ENCODE results near the gene ARID1B.

The ARID1B gene

DNA sequence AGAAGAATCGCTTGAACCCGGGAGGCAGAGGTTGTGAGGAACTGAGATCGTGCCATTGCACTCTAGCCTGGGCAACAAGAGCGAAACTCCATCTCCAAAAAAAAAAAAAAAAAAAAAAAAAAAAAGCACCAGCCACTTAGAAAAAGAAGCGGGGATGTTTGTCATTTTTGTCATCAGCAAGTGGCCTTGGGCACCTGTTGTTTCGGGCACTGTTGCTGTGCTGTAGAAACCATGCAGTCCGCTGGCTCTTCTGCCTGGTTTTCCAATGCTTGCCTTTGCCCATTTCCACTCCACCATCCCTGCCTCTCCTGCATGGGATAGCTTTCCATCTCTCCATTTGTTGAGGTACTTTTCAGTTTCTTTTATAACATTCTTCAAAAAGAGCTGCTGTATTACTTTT lies 129.3 kb downstream of the ARID1B start:
- no peak for DNase-seq (ENCODE audit: low read depth)

DNA sequence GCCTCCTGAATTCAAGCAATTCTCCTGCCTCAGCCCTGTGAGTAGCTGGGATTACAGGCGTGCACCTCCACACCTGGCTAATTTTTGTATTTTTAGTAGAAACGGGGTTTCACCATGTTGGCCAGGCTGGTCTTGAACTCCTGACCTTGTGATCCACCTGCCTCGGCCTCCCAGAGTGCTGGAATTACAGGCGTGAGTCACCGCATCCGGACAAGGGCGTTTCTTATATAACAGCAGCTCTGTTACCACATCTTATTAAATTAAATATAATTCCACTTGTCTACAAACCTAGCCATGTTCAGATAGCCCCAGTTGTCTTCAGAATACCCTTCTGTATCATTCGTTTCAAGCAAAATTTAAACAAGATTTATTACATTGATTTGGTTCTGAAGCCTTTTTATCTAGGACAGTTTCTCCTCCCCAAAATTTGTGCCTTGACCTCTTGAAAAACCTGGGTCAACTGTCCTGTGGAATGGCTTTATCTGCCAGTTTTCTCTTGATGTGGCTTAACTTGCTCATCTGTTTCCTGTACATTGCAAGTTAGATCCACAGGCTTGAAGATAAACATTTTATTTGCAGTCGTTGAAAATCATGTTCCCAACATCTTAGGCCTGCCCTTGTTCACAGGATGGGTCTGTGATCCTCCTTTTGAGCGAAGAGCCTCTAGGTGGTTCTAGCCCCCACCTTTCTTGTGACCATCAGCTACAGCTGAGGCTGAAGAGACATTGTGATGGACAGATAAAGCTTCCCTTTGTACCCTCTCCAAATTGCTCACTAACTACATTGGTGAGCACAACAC lies 132.2 kb downstream of the ARID1B start:
- DNase-seq (ENCODE audit: low read depth), result no peak

DNA sequence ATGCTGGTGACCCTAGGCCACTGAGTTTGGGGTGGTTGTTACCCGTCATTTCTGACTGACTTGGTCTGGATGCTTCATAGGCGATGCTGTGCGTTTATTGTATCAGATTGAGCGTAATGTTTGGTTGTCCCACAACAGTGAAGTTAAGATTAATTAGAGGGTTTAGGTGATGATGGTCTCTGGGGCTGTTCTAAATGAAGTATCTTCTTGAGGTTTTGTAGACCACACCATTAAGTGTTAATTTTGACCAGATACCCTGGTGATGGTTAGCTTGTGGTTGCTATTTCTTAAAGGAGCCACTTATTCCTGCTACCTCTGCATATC lies 132.8 kb downstream of the ARID1B start:
- no peak for DNase-seq (ENCODE audit: low read depth)

DNA sequence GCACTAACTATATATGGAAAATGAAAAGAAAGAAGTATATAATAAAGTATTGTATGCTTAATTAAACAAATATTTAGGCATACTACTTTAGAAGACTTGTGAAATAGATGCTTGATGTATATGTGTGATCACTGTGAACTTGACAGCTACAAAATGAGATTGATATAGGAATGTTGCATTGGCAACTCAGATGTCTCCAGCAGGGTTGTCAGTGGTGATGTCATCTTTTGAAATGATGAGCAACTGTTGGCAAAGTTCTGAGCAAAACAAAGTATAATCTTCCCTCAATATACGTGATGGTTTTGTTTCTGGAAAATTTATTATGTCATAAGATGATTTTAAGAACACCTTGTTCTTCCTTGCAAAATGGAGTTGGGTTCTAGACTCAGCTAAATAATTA lies 133.8 kb downstream of the ARID1B start:
- DNase-seq (ENCODE audit: low read depth), result no peak

DNA sequence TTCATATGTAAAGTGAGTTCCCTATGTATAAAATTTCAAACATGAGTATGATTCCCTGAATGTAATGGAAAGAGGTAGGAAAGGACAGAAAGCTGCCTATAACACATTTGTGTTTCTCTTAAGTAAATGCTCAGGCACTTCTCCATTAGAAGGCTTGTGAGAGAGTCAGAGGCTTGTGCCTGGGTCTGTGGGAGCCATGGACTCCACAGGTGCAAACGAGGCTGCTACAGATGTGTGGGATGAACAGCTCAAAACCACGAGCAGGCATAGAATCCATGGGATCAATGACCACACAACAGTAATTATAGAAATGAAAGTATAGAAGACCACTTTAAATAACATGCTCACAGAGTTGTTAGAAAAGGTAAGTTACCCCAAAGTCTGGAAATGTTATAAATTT lies 134.4 kb downstream of the ARID1B start:
- no peak for DNase-seq (ENCODE audit: low read depth)

- DNase-seq (ENCODE audit: low read depth), result no peak
Measured at GRCh38 chr6:156912431-156912830, 135.3 kb downstream of the ARID1B start.

- no peak for DNase-seq (ENCODE audit: low read depth)
Measured at GRCh38 chr6:156914181-156914580, 137.0 kb downstream of the ARID1B start.

GRCh38 chr6:156916130-156916801 lies 139.1 kb downstream of the ARID1B start:
- DNase-seq (ENCODE audit: low read depth), result no peak

DNA sequence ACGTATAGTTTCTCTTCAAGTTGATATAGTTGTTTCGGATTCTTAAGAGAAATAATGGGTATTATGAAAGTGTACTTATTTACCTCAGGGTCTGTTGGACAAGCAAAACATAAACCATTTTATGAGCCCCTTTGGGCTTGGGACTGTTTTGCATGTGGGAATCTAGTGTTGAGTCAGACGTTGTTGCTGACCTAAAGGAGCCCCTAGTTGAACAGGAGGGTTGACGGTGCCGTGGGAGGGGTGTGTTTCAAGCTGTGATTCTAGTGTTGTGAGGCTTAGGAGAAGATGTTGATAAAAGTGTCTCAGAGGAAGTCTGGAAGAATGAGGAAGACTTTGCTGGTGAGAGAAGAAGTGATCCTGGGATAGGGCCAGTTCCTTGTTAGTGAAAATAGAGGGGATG lies 140.0 kb downstream of the ARID1B start:
- DNase-seq (ENCODE audit: low read depth), result no peak

- no peak for DNase-seq (ENCODE audit: low read depth)
Measured at GRCh38 chr6:156918647-156919046, 141.5 kb downstream of the ARID1B start.

GRCh38 chr6:156919370-156919769 lies 142.2 kb downstream of the ARID1B start:
- no peak for DNase-seq (ENCODE audit: low read depth)

GRCh38 chr6:156919814-156920369 lies 142.7 kb downstream of the ARID1B start:
- DNase-seq (ENCODE audit: low read depth), result no peak

DNA sequence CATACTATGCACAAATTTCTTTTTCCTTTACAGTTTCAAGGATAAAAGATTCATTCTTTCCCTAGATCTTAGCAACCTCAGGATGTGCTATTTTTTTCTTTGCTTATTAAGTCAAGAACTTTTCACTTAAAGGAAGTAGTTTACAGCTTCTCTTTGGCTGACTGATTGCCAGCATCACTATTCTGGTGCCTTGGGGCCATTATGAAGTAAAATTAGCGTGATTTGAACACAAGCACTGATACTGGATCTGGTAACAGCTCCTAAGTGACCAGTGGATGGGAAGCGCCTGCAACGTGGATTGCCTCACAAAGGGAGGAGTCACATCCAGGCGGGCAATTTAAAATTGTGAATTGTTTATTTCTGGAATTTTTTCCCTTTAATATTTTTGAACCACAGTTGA lies 147.1 kb downstream of the ARID1B start:
- no peak for DNase-seq (ENCODE audit: low read depth)

DNA sequence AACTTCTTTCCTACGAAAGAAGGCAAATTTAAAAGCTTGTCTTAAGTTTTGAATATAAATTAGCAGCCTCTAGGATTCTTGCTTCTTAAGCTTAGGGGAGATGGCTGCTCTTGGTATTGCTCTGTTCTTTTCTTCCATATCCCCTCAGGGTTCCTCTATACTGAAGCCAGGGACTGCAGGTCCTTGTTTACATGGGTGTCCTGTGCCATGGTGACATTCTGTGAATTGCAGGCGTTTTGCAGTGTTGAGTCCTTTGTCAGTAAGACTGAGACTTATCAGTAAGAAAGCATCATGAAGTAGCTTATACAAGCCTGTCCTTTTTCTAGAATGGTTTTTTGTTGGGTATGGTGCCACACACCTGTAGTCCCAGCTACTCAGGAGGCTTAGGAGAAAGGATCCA lies 147.8 kb downstream of the ARID1B start:
- no peak for DNase-seq (ENCODE audit: low read depth)

- no peak for DNase-seq (ENCODE audit: low read depth)
Measured at GRCh38 chr6:156925718-156926607, 148.8 kb downstream of the ARID1B start.

- DNase-seq (ENCODE audit: low read depth), result no peak
Measured at GRCh38 chr6:156928126-156928525, 150.9 kb downstream of the ARID1B start.

DNA sequence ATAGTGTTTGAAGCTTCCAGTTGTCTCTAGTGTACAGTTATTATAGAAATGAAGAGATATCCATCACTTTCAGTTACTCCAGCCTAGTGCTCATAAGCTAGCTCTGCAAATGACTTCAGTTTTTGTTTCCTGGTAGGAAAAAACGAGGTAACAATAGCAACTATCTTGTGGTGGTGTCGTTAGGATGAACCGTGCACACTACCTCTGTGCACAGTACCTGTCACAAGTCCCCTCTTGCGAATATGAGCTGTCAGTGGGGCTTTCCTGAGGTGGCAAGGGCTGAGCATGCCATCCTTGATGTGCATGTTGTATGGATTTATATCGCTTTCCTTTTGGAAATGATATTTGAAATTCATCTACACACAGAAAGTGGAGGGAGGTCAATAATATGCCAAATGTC lies 151.8 kb downstream of the ARID1B start:
- no peak for DNase-seq (ENCODE audit: low read depth)

- no peak for DNase-seq (ENCODE audit: low read depth)
Measured at GRCh38 chr6:156931283-156931682, 154.1 kb downstream of the ARID1B start.

DNA sequence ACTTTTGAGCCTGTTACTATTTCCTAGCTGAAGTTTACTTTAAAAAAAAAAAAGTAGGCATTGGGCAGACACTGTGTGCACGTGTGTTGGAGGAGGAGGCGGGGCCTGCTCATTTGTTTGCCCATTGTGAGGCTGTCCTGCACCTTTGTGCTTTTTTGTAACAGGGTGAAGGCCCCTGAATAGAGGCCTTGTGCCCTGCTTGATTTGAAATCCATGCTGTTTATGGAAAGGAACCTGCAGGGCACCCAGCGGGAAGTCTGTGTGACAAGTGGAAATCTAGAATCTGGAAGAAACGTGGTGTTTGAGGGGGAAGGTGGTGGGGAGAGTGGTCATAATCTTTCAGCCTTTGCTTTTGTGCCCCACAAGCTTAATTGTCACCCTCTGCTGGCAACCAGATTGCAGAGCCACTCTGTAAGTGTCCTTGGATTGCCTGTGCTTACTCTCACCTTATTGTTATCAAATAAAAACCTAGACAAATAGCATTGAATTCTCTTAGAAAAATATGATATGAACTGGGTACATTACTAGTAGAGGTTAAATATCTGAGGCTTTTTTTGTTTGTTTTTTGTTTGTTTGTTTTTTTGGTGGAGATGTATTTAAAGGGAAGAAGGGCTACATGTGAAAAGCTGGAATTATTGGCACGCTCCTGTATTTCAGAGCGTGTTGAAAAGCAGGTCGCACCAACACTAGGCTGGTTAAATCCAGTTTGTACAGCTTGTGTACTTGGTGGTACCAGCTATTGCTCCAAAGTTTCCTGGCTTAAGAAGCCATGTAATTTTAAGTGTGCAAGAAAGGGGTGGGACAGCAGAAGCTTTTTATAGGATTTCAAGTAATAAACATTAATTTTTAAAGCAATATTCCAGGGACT lies 156.3 kb downstream of the ARID1B start:
- DNase-seq (ENCODE audit: low read depth), result no peak

DNA sequence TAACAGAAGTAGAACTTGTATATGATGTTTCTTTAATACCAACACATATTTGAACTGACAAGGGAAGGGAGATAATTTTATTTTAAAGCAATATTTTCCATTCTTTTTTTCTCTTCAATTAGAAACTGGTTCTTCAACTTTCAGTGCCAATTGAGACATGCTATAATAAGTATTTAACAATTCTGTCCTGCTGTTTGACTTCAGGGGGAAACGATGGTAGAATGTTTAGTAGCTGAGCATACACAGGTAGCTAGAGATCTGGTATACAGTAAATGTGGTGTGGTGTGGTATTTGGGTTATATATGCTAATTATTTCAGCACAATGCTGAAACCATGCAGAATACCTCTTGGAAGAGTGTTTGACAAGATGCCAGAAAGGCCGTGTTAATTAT lies 156.9 kb downstream of the ARID1B start:
- no peak for DNase-seq (ENCODE audit: low read depth)

DNA sequence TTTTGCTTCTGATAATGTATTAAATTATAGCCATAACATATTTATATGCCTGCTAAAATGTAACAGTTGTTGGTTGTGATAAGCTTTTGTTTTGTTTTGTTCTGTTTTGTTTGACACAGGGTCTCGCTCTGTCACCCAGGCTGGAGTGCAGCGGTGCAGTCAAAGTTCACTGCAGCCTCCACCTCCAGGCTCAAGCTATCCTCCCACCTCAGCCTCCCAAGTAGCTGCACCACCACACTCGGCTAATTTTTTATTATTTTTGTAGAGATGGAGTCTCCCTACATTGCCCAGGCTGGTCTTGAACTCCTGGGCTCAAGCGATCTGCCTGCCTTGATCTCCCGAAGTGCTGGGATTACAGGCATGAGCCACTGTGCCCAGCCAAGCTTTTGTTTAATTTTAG lies 157.8 kb downstream of the ARID1B start:
- no peak for DNase-seq (ENCODE audit: low read depth)

DNA sequence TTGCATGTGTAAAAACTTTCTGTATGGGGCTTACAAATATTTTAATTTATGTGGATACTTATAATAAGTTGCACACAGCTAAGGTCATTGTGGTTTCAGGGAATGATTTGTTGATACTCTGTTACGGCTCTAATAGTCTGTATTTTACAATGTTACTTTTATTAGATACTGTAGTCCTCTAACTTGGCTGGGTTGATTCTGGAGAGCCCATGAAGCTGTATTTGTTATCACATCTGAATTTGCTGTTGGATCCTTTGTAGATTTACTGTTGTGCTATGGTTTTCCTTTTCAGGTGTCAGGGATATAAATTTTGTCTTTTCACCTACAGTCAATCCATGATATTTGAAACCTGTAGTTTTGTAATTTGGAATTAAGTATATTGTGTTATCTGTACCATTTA lies 161.0 kb downstream of the ARID1B start:
- DNase-seq (ENCODE audit: low read depth), result no peak

All from T follicular helper cell (primary cell).